ENCODE results near the gene SUGCT. TPM values are rescaled to one million over a fixed set of nuclear protein-coding genes. Genes with fewer than 3 reads are reported as not detected.

Gene SUGCT
- total and polyA plus RNA-seq, 8 donors, result 0.87 to 8.0 (median 2.9) TPM; not detected in 1

GRCh38 chr7:40346554-40346953 lies 211.7 kb downstream of the SUGCT start:
- Histone ChIP-seq H3K27me3 (no peaks in the 10 kb centered on the region), H3K4me1 (no peaks in the 10 kb centered on the region), H3K36me3 (no peaks in the 10 kb centered on the region), H3K4me3 (no peak overlapping the region), H3K27ac (no peak overlapping the region), H3K9me3 (no peaks in the 10 kb centered on the region)
- DNase-seq, result no peak
- intact Hi-C loops (cut with DNase I; ENCODE audit: low total_unique reads), result no loop called here
- 82 to 89% (median 84%) methylated on average over 5 of the region's 5 CpGs for WGBS, 5 donors
- no peak for TF ChIP-seq POLR2AphosphoS5 (IDR thresholded peaks at IDR 0.05)
- no peak for TF ChIP-seq CTCF (IDR thresholded peaks at IDR 0.05)
- TF ChIP-seq EP300 (IDR thresholded peaks at IDR 0.05), result no peak
- no peak for TF ChIP-seq POLR2A (IDR thresholded peaks at IDR 0.05)

- intact Hi-C loops (cut with DNase I; ENCODE audit: low total_unique reads), result no loop called here
- 74 to 85% (median 76%) methylated on average over 7 of the region's 7 CpGs for WGBS, 5 donors
Measured at GRCh38 chr7:40348126-40348728, 213.4 kb downstream of the SUGCT start.

GRCh38 chr7:40350100-40350499 lies 215.3 kb downstream of the SUGCT start:
- TF ChIP-seq POLR2A (IDR thresholded peaks at IDR 0.05) (no peak), EP300 (IDR thresholded peaks at IDR 0.05) (no peak), POLR2AphosphoS5 (IDR thresholded peaks at IDR 0.05) (no peak), CTCF (IDR thresholded peaks at IDR 0.05) (no peak)
- Histone ChIP-seq H3K4me1 (no peaks in the 10 kb centered on the region), H3K9me3 (no peaks in the 10 kb centered on the region), H3K27me3 (no peaks in the 10 kb centered on the region), H3K36me3 (no peaks in the 10 kb centered on the region), H3K4me3 (no peak overlapping the region), H3K27ac (no peak overlapping the region)
- 92 to 97% (median 96%) methylated on average over 4 of the region's 4 CpGs for WGBS, 5 donors
- DNase-seq, result no peak
- intact Hi-C loops (cut with DNase I; ENCODE audit: low total_unique reads), result no loop called here

More at GRCh38 chr7:40348126-40348728, 213.4 kb downstream of the SUGCT start:
- no peak overlapping the region for H3K4me3 ChIP-seq
- DNase-seq, result no peak
- H3K4me1 ChIP-seq, result no peaks in the 10 kb centered on the region
- H3K27ac ChIP-seq, result no peak overlapping the region
- TF ChIP-seq POLR2A (IDR thresholded peaks at IDR 0.05) (no peak), POLR2AphosphoS5 (IDR thresholded peaks at IDR 0.05) (no peak), CTCF (IDR thresholded peaks at IDR 0.05) (no peak), EP300 (IDR thresholded peaks at IDR 0.05) (no peak)
- no peaks in the 10 kb centered on the region for H3K36me3 ChIP-seq
- H3K9me3 ChIP-seq, result no peaks in the 10 kb centered on the region
- H3K27me3 ChIP-seq, result no peaks in the 10 kb centered on the region

GRCh38 chr7:40354711-40355110 lies 219.9 kb downstream of the SUGCT start:
- Histone ChIP-seq H3K4me3 (no peak overlapping the region), H3K9me3 (no peaks in the 10 kb centered on the region), H3K36me3 (no peaks in the 10 kb centered on the region), H3K27me3 (no peaks in the 10 kb centered on the region), H3K4me1 (no peaks in the 10 kb centered on the region), H3K27ac (no peak overlapping the region)
- no peak for DNase-seq
- intact Hi-C loops (cut with DNase I; ENCODE audit: low total_unique reads), result no loop called here
- TF ChIP-seq EP300 (IDR thresholded peaks at IDR 0.05) (no peak), POLR2A (IDR thresholded peaks at IDR 0.05) (no peak), CTCF (IDR thresholded peaks at IDR 0.05) (no peak), POLR2AphosphoS5 (IDR thresholded peaks at IDR 0.05) (no peak)
- WGBS, 5 donors, result 75 to 89% (median 83%) methylated on average over 2 of the region's 2 CpGs

All from stomach (tissue), 9 donors.